IPS-18c (cell line): ENCODE data around the gene CCDC154.
"Not testable (repeated sequence)": the region's sequence is repeated elsewhere in the genome, so short reads cannot be mapped to it uniquely, and the experiment has no call there.

Experiments
- H3K4me3 ChIP-seq: 2 replicates; pipeline ENCODE4 v1.7.0; 2013; ENCODE audit warnings: low read depth, mild to moderate bottlenecking, low read length, moderate library complexity; ENCODE audit not compliant: insufficient read depth
- H3K9me3 ChIP-seq: one replicate; pipeline ENCODE4 v1.6.1; 2013; ENCODE audit warnings: mild to moderate bottlenecking, low read length, moderate library complexity; ENCODE audit not compliant: control insufficient read depth, insufficient read depth

Gene CCDC154

DNA sequence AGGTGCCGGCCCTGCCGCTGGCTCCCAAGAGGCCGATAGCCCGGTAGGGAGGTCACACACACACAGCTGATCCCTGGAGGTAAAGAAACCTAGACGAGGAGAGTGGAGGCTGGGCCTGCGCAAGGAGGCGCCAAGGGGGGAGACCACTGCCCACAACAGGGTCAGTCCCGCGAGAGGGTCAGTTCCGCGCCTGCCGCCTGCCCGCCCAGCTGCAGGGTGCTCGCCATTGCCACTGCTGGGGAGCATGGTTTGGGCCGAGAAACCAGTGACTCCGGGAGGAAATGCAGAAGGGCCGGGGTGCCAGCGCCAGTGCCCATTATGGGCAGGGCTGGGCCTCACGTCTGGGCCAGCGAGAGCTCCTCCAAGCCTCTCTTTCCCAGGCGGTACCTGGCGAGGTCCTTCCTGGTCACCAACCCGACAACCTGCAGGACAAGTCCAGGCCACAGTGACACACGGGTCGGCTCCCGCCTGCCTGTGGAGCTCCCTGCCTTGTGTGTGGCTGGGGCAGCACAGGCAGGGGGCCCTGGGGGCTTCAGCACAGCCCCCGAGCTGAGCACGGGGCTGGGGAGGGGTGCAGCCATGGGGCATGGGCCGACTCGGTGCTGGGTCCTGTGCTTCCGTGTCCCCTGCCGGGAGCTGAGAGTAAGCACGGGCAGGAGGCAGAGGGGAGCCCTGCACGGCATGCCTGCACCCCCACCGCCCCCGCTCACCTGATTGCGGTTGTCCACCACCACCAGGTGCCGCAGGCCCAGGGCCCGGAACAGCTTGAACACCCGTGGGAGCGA is 2.1 kb upstream of the CCDC154 start:
- H3K4me3 ChIP-seq = no peak overlapping the region

DNA sequence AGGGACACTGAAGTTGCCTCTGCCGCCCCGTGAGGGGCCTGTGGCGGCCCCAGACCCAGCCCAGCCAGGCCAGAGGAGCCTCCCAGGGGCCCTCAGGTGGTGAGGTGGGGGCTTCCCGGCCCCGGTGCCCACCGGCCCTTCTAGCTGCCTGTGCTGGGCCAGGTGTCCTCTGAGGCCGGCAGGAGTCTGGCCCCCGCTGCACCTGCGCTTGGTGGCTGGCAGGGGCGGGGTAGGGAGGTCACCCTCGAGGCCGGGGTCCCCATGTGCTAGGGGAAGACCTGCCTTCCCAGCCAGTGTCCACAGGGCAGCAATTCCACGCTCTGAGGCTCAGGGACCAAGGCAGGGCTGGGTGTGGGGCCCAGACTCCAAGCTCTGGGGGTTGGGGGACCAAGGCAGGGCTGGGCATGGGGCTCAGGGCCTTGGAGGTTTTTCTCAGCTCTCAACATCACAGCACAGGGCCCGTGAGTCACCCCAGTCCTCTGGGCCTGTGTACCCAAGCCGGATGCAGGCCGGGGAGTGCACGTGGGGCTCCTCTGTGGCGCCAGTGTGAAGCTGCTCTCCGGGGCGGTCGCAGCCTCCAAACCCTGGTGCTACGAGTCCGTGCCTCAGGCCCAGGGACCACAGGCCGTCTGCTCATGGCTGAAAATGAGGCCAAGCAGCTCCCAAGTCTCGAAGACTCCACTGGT is 1.3 kb upstream of the CCDC154 start:
- no peaks in the 10 kb centered on the region for H3K9me3 ChIP-seq
- H3K4me3 ChIP-seq = no peak overlapping the region

More for the DNA sequence above, 2.1 kb upstream of the CCDC154 start:
- no peaks in the 10 kb centered on the region for H3K9me3 ChIP-seq

DNA sequence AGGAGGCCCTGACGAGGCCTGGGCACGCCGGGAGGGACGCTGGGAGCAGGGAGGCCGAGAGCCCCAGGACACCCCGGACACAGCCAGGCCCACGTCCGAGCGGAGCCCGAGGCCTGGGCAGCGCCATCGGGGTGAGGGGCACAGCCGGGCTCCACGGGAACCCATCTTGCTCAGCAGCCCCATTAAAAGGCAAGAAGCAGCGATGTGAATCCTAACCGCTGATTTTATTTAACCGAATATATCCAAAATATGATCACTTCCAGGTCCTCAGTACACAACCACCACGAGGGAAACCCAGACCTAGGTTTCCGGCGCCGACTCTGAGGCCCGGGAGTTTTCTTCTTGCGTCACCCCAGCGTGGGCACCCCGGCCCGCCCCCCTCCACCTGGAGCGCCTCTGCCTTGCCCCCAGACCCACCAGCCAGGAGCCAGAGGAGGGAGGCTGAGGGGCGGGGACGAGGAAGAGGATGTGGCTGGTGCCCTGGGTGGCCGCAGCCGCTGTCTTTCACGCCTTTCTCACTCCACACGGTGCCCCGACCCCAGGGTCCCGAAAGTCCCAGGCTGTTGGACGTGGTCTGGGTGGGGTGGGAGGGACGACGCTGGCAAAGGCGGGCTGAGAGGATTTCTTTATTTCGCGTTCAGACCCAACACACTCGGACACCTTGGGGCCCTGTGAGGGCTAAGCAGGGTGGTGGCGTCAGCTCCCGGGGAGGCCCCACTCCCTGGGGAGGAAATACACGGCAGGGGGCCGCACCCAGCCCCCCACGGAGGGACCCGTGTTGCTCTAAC is 568 bp upstream of the CCDC154 start:
- Histone ChIP-seq H3K9me3 (no peaks in the 10 kb centered on the region), H3K4me3 (no peak overlapping the region)

DNA sequence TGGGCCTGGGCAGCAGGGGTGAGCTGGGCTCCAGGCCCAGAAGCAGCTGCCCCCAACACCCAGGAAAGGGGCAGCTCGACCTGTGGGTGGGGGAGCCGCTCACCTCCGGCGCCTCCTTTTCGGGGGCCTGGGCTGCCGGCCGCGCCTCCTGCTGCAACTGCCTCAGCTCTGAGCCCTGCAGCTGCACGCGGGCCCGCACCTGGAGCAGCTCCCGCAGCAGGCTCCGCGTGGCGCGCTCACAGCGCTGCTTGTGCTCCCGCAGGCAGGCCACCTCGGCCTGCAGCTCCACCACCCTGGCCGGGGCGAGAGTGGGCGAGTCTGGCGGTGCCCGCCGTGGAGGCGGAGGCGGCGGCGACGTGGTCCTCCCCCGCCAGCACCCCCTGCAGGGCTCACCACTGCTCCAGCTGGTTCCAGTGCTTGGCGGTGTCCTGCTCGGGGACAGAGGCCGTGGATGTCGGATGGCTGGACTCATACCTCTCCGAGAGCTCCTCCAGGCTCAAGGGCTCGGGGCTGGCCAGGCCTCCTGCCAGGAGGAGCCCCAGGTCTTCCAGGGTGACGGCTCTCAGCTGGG is 868 bp downstream of the CCDC154 start:
- Histone ChIP-seq H3K4me3 (no peak overlapping the region), H3K9me3 (no peaks in the 10 kb centered on the region)

DNA sequence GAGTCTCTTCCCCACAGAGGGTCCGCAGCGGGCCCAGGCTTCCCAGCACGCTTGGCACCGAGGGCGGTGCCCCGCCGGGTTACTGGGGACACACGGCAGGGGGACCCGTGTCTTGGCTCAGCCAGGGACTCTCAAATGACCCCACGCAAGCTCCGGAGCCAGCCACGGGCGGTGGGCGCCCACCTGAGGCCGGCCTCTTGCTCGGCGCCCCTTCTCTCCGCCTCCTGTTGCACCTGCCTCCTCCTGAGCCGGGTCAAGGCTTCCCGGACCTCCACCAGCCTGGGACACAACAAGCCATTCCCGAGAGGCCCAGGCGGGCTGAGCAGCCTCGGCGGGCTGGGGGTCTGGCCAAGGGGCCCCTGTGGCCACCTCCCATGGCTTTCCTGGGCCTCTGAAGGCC is 1.7 kb downstream of the CCDC154 start:
- H3K4me3 ChIP-seq = no peak overlapping the region
- H3K9me3 ChIP-seq = no peaks in the 10 kb centered on the region

DNA sequence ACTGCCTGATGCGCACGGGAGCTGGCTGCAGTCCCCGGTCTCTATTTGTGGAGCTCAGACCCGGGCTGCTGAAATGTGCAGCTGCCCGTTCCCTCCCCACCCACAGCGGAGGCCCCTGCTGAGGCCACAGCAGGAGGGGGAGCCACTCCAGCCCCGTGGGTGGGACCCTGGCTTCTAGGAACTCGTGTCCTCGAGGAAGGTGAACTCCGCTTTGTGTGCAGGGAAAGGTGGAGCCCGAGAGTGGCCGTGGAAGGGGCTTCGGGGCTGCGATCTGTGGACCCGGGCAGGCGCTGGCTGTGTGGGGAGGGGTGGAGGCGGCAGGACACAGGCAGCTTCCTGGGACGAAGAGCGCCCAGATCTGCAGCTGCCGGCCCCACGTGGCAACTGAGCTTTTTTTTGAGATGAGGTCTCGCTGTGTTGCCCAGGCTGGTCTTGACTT is 2.9 kb downstream of the CCDC154 start:
- no peak overlapping the region for H3K4me3 ChIP-seq

DNA sequence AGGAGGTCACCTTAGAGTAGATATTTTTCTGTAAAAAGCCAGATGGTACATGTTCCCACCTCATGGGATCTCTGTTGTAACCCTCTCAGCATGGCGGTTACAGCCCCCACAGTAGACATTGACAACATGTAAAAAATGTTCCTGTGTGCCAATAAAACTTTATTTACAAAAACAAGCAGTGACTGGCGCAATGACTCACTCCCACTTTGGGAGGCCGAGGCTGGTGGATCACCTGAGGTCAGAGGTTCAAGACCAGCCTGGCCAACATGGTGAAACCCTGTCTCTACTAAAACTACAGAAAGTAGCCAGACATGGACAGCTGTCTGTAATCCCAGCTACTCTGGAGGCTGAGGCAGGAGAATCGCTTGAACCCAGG is 4.7 kb downstream of the CCDC154 start:
- H3K4me3 ChIP-seq, H3K9me3 ChIP-seq: not testable (repeated sequence)

More for the DNA sequence above, 2.9 kb downstream of the CCDC154 start:
- H3K9me3 ChIP-seq = no peaks in the 10 kb centered on the region

DNA sequence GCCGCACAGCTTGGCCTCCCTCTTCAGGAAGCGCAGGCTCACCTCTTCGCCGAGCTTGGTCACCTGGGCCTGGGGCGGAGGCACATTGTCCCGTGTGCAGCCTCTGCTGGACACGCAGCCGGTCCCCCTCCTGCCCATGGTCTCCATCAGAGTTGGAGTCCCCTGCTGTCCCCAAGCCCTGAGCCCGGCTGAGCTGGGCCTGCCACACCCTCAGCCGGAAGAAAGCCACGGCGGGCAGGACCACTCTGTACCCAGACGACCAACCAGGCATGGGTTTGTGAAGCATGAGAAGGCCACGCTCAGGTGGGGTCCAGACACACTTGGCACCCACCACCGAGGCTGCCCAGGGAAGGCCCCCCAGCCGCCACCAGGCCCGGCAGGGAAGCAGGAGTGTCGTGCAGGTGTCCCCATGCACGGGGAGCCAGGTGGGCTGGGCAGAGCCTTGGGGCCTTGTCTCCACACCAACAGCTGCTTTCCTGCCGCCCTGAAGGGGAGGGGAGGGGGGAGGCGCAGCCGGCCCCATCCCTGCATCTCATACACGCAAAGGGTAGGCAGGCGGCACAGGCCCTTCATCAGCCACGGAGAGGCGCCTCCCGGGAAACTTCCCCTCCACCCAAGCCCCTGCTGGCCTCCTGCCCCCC is 5.2 kb downstream of the CCDC154 start:
- no peak overlapping the region for H3K4me3 ChIP-seq
- H3K9me3 ChIP-seq = no peaks in the 10 kb centered on the region

DNA sequence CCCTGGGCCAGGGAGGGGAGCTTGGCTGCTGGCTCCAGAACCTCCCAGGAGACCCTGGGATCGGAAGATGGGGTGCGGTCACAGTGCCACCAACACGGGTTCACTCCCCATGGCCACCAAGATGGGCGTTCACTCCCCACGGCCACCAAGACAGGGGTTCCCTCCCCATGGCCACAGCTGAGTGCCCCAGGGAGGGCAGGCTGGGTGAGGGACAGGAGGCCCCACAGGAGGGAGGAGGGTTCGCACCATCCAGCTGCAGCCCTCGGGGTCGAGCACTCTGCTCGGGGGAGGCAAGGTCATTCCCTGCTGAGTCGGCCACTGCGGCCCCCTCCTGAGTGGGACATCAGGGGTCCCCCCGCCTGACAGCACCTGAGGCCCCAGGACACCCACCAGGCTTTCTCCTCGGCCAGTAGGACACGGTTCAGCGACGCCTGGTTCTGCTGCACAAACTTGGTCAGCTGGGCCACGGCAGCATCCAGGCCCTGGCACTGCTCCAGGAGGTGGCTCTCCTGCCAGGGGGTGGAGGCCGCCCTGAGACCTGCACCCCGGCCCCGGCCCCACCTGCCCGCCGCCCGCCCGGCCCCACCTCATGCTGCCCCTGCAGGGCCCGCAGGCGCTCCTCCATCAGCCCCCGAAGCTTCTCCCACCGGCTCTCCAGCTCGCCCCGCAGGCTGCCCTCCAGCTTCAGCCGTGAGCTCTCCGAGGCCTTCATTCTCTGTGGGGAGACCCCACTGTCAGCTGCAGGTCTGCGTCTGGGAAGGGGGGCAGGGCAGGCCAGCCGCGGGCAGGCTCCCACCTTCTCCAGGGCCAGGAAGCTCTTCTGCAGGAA is 5.9 kb downstream of the CCDC154 start:
- no peak overlapping the region for H3K4me3 ChIP-seq
- no peaks in the 10 kb centered on the region for H3K9me3 ChIP-seq

DNA sequence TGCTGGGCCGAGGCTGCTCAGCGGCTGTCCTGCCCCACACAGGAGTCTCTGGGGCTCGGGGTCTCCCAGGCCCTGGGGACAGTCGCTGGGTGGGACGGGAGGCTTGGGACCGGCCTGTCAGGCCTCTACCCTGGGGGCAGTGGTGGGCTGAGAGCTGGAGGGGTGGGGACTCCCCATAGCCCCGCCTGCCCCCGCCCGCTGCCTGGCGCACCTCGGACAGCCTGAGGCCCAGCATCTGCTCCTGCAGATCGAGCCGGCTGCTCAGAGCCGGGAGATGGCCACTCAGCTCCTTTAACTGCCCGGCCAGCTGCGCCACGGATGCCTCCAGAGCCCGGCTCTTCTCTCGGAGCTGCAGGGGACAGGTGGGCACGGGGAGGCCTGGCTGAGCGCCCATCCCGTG is 6.8 kb downstream of the CCDC154 start:
- Histone ChIP-seq H3K9me3 (no peaks in the 10 kb centered on the region), H3K4me3 (no peak overlapping the region)

DNA sequence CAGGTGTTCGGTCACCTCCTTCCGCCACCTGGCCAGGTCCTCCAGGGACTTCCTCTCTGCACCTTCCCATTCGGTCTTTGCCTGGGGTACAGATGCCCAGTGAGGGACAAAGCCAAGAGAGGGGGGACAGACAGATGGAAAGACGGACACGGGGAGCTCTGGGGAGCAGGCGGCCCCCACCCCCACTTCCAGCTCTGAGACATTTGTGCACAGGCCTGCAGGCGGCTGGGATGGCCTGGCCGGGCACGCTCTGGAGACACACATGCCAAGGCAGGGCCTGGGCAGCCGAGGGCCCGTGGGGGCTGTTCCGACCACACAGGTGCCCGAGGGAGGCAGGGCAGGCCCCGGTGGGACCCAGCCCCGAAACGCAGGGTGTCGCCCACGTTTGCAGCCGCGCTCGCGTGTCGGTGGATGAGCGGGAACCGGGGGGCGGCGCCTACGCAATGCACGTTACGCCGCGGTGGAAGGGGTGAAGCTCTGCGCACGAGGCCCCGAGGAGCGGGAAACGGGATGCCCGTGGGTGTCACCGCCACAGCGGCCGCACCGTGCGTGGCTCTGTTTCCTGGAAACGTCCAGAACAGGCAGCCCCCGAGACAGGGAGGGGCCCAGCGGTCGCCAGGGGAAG is 7.5 kb downstream of the CCDC154 start:
- Histone ChIP-seq H3K4me3 (no peak overlapping the region), H3K9me3 (no peaks in the 10 kb centered on the region)

DNA sequence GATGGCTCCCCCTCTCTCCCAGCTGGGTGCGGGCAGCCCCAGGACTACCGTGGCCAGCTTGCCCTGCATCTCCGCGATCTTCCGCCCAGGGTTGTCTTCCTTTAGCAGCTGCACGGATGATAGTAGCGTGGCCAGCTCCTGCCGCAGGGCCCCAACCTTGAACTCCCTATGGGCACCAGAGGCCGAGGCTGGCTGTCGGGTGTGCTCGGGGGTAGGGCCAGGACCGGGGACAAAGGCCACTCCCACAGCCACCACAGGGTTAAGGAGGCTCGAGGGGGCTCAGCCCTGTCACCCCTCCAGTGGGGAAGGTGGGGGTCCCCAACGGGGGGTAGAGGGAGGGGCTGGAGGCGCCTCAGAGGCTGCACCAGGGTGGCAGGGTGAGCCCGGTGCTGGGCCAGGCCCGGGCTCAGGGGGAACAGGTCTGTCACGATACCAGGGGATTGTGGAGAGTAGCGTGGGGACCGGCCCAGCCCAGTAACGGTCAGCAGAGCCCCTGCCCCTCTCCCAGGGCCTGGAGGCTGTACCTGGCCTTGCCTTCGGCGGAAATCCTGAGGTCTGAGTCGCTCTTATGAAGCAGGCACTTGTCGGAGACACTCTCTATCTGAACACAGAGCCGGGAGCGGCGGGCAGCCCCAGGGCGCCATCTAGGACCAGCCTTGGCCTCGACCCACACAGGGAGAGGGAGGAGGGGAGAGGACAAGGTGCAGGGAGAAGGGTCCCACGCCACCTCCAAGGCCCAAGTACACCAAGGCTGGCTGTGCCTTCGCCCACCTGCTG is 8.2 kb downstream of the CCDC154 start:
- H3K4me3 ChIP-seq = no peak overlapping the region
- no peaks in the 10 kb centered on the region for H3K9me3 ChIP-seq

DNA sequence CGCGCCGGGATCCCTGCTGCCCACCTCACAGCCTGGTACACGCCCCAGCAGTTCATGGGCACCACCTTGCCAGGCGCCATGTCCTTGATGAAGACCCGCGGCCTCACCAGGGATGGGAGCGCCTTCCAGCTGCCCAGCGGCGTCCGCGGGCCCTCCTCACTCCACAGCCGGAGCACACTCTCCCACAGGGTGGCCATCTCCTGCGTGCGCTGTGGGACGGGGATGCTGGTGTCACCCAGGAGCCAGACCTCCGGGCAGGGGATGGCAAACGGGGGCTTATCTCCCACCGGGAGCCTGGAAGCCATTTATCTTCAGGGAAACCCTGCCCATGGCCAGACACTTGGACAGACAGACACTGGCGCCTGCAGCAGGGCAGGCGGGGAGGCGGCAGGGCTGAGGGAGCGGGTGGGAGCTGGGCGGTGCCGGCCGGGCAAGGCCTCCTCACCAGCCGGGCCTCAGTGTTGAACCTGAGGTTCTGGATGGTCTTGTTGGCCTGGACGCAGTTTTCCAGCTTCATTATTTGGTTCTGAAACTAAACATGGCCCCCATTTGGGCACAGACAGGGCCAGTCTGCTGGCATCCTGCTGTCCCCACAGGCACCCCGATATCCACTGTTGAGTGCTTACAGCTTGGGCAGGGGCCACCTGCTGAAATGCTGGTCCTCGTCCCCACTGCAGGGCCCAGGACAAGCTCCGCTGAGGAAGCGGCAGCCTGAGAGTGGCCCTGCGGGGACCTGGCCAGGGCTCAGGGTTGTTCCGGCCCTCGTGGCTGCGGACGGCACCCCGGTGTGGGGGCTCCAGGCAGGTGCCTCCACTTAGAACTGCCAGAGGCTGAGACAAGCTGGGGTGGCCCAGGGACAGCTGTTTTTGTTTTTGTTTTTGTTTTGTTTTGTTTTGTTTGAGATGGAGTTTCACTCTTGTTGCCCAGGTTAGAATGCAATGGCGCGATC is 9.4 kb downstream of the CCDC154 start:
- Histone ChIP-seq H3K4me3 (no peak overlapping the region), H3K9me3 (no peaks in the 10 kb centered on the region)

DNA sequence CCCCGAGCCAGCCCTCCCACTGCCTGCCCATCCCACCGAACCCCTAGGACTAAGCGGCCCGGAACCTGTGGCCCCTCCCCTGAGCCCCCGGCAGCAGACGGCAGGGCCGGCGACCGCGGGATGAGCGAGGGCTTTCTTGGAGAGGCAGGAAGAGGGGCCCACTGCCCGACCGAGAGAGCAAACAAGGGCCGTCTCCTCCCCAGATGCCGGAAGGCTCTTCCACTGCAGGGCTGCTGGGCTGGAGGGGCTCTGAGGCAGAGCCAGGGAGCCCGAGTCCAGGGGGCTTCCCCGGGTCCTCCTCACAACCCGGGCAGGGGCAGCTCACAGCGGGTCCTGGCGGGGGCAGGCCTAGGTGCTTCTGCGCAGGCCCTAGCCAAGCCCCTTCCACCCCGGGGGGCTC is 10.6 kb downstream of the CCDC154 start:
- no peaks in the 10 kb centered on the region for H3K9me3 ChIP-seq
- H3K4me3 ChIP-seq = no peak overlapping the region

DNA sequence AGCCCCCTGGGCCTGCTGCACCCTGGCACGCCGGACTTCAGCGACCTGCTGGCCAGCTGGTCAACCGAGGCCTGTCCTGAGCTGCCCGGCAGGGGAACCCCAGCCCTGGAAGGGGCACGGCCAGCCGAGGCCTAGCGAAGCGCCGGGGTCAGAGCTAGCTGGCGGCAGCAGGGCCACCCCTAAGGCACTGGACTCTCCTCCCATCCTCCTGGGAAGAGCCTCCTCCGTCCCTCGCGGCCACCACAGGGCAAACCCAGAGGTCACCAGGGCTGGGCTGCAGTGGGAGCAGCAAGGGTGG is 11.1 kb downstream of the CCDC154 start:
- H3K4me3 ChIP-seq = no peak overlapping the region
- H3K9me3 ChIP-seq = no peaks in the 10 kb centered on the region
